Measurements from ENCODE around the gene KCNC2. TPM values are rescaled to one million over a fixed set of nuclear protein-coding genes. Genes with fewer than 3 reads are reported as not detected.

Gene KCNC2
- polyA plus RNA-seq, 1 donor from 2014 or later, result 7.4 TPM

GRCh38 chr12:75121036-75121705, 88.5 kb downstream of the KCNC2 start:
- TF ChIP-seq RAD21 (conservative IDR thresholded peaks at IDR 0.05), result no peak
- H3K9me2 ChIP-seq (ENCODE audit: insufficient read depth, low read length), result no peaks in the 10 kb centered on the region

GRCh38 chr12:75120311-75120711, 89.3 kb downstream of the KCNC2 start:
- H3K27ac ChIP-seq (ENCODE audit: low read length), result no peak overlapping the region
- no peaks in the 10 kb centered on the region for H3K36me3 ChIP-seq (ENCODE audit: insufficient read depth, low read length)
- H3F3A ChIP-seq (ENCODE audit: insufficient read depth, low read length, poor library complexity, severe bottlenecking), result no peaks in the 10 kb centered on the region
- no peaks in the 10 kb centered on the region for H3K79me2 ChIP-seq (replicated peaks; ENCODE audit: insufficient read depth, low read length)
- no peaks in the 10 kb centered on the region for H3K9me3 ChIP-seq (ENCODE audit: low read length)
- no peak for TF ChIP-seq RAD21 (conservative IDR thresholded peaks at IDR 0.05)
- no peak for TF ChIP-seq SMC3 (conservative IDR thresholded peaks at IDR 0.05; ENCODE audit: poor library complexity)
- TF ChIP-seq POLR2AphosphoS5 (IDR thresholded peaks at IDR 0.05), result no peak
- no peak for TF ChIP-seq CTCF (IDR thresholded peaks at IDR 0.05; ENCODE audit: poor library complexity, severe bottlenecking)
- TF ChIP-seq EP300 (conservative IDR thresholded peaks at IDR 0.05; ENCODE audit: poor library complexity, severe bottlenecking), result no peak
- TF ChIP-seq MXI1 (conservative IDR thresholded peaks at IDR 0.05; ENCODE audit: poor library complexity, severe bottlenecking), result no peak
- TF ChIP-seq TAF1 (IDR thresholded peaks at IDR 0.05; ENCODE audit: low read depth), result no peak
- no peak for TF ChIP-seq EZH2 (IDR thresholded peaks at IDR 0.05; ENCODE audit: borderline replicate concordance, insufficient read depth, low read length, poor library complexity, severe bottlenecking)
- TF ChIP-seq REST (IDR thresholded peaks at IDR 0.05; ENCODE audit: borderline replicate concordance), result no peak
- H3K27me3 ChIP-seq (ENCODE audit: insufficient read depth, low read depth, low read length), result no peaks in the 10 kb centered on the region
- no peak overlapping the region for H3K4me2 ChIP-seq (ENCODE audit: low read length)
- no peak overlapping the region for H3K4me3 ChIP-seq (ENCODE audit: low read length)
- no peak overlapping the region for H3K9ac ChIP-seq (ENCODE audit: low read length)
- H4K20me1 ChIP-seq (ENCODE audit: insufficient read depth), result no peaks in the 10 kb centered on the region
- no peaks in the 10 kb centered on the region for H3K9me2 ChIP-seq (ENCODE audit: insufficient read depth, low read length)
- no peak overlapping the region for H2AFZ ChIP-seq (ENCODE audit: low read depth, low read length)

More at GRCh38 chr12:75121036-75121705, 88.5 kb downstream of the KCNC2 start:
- Histone ChIP-seq H3K9me3 (ENCODE audit: low read length) (no peaks in the 10 kb centered on the region), H3K4me2 (ENCODE audit: low read length) (no peak overlapping the region), H3K4me3 (ENCODE audit: low read length) (no peak overlapping the region), H3K9ac (ENCODE audit: low read length) (no peak overlapping the region), H3K36me3 (ENCODE audit: insufficient read depth, low read length) (no peaks in the 10 kb centered on the region), H3K27ac (ENCODE audit: low read length) (no peak overlapping the region), H3K79me2 (replicated peaks; ENCODE audit: insufficient read depth, low read length) (no peaks in the 10 kb centered on the region), H2AFZ (ENCODE audit: low read depth, low read length) (no peak overlapping the region), H3F3A (ENCODE audit: insufficient read depth, low read length, poor library complexity, severe bottlenecking) (no peaks in the 10 kb centered on the region), H3K27me3 (ENCODE audit: insufficient read depth, low read depth, low read length) (no peaks in the 10 kb centered on the region), H4K20me1 (ENCODE audit: insufficient read depth) (no peaks in the 10 kb centered on the region)
